ENCODE measurements around the gene SH3GLB1. TPM values are rescaled to one million over a fixed set of nuclear protein-coding genes. Genes with fewer than 3 reads are reported as not detected.

SH3GLB1 gene
- total and polyA plus RNA-seq, 2 of the 13 experiments (the other 11 are each of a cell fraction or from before 2014, with no cell fraction given) = 26.0 to 41.5 TPM

DNA sequence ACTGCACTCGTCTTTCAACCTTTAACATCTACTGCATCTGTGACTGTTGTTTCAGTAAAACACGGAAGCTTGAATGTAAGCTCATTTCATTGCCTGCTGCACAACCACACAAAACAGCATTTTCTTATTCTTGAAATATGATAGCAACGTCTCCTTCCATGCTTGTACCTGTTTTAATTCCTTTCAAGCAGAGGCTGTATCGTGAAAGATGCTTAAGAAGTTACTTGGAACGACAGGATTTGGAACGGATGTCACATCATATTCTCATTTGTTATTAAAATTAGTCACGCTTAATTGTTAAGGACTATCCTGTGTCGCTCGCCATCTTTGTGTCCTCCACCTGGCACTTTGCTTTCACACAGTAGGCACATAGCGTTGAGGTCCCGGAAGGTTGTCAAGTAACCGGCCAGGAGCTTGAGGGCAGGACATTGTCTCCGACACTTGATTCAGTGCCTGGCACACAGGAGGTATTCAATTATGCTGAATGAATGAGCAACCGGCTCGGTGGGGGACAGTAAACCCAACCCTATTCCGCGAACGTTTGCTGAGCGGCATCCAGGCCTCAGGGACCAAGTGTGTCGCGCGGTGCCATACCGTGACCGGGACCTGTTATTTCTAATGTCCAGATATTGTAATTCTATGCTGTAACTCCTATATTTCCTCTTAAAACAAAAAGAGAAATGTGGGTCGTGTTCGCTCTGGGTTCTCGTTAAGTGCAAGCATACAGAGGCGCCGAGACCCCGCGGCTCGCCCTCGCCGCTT, 499 bp upstream of the SH3GLB1 start (continued):
- TF ChIP-seq ATRX (CRISPR knock-in tag; IDR thresholded peaks at IDR 0.05; ENCODE audit: borderline replicate concordance) = no peak
- 0 out of 2 replicates have a peak, but pooled peaks have one; percentile 16 for TF ChIP-seq YEATS2 (CRISPR knock-in tag; IDR thresholded peaks at IDR 0.05; ENCODE audit: borderline replicate concordance)
- peak; percentile 1; the same call in 1 of the 2 replicates for TF ChIP-seq MXD4 (CRISPR knock-in tag; IDR thresholded peaks at IDR 0.05)
- TF ChIP-seq ZNF33A (CRISPR knock-in tag; IDR thresholded peaks at IDR 0.05; ENCODE audit: borderline replicate concordance) = peak; percentile 22; the same call in 1 of the 2 replicates
- TF ChIP-seq BRD4 (CRISPR knock-in tag; IDR thresholded peaks at IDR 0.05) = 0 out of 2 replicates have a peak, but pooled peaks have one; percentile 15
- TF ChIP-seq, protein P1, sequence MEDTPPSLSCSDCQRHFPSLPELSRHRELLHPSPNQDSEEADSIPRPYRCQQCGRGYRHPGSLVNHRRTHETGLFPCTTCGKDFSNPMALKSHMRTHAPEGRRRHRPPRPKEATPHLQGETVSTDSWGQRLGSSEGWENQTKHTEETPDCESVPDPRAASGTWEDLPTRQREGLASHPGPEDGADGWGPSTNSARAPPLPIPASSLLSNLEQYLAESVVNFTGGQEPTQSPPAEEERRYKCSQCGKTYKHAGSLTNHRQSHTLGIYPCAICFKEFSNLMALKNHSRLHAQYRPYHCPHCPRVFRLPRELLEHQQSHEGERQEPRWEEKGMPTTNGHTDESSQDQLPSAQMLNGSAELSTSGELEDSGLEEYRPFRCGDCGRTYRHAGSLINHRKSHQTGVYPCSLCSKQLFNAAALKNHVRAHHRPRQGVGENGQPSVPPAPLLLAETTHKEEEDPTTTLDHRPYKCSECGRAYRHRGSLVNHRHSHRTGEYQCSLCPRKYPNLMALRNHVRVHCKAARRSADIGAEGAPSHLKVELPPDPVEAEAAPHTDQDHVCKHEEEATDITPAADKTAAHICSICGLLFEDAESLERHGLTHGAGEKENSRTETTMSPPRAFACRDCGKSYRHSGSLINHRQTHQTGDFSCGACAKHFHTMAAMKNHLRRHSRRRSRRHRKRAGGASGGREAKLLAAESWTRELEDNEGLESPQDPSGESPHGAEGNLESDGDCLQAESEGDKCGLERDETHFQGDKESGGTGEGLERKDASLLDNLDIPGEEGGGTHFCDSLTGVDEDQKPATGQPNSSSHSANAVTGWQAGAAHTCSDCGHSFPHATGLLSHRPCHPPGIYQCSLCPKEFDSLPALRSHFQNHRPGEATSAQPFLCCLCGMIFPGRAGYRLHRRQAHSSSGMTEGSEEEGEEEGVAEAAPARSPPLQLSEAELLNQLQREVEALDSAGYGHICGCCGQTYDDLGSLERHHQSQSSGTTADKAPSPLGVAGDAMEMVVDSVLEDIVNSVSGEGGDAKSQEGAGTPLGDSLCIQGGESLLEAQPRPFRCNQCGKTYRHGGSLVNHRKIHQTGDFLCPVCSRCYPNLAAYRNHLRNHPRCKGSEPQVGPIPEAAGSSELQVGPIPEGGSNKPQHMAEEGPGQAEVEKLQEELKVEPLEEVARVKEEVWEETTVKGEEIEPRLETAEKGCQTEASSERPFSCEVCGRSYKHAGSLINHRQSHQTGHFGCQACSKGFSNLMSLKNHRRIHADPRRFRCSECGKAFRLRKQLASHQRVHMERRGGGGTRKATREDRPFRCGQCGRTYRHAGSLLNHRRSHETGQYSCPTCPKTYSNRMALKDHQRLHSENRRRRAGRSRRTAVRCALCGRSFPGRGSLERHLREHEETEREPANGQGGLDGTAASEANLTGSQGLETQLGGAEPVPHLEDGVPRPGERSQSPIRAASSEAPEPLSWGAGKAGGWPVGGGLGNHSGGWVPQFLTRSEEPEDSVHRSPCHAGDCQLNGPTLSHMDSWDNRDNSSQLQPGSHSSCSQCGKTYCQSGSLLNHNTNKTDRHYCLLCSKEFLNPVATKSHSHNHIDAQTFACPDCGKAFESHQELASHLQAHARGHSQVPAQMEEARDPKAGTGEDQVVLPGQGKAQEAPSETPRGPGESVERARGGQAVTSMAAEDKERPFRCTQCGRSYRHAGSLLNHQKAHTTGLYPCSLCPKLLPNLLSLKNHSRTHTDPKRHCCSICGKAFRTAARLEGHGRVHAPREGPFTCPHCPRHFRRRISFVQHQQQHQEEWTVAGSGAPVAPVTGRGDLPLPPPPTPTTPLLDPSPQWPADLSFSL (CRISPR knock-in tag; IDR thresholded peaks at IDR 0.05) = peak; percentile 55; the same call in 1 of the 2 replicates
- peak; percentile 61 for TF ChIP-seq ZNF292 (CRISPR knock-in tag; IDR thresholded peaks at IDR 0.05; ENCODE audit: borderline replicate concordance, low read depth)
- no peak for TF ChIP-seq JUND (CRISPR knock-in tag; IDR thresholded peaks at IDR 0.05)
- TF ChIP-seq SATB2 (CRISPR knock-in tag; IDR thresholded peaks at IDR 0.05) = no peak
- TF ChIP-seq EED (CRISPR knock-in tag; IDR thresholded peaks at IDR 0.05) = no peak
- peak; percentile 14; the same call in 1 of the 2 replicates for TF ChIP-seq ARNTL (CRISPR knock-in tag; IDR thresholded peaks at IDR 0.05)
- no peak for TF ChIP-seq ARID2 (CRISPR knock-in tag; IDR thresholded peaks at IDR 0.05; ENCODE audit: borderline replicate concordance)
- TF ChIP-seq RBFOX2 (IDR thresholded peaks at IDR 0.05; ENCODE audit: low read depth, low read length) = no peak
- TF ChIP-seq ZNF317 (CRISPR knock-in tag; IDR thresholded peaks at IDR 0.05) = no peak
- TF ChIP-seq, protein P2, sequence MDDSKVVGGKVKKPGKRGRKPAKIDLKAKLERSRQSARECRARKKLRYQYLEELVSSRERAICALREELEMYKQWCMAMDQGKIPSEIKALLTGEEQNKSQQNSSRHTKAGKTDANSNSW (CRISPR knock-in tag; IDR thresholded peaks at IDR 0.05; ENCODE audit: borderline replicate concordance) = 0 out of 2 replicates have a peak, but pooled peaks have one; percentile 72
- TF ChIP-seq, protein P3, sequence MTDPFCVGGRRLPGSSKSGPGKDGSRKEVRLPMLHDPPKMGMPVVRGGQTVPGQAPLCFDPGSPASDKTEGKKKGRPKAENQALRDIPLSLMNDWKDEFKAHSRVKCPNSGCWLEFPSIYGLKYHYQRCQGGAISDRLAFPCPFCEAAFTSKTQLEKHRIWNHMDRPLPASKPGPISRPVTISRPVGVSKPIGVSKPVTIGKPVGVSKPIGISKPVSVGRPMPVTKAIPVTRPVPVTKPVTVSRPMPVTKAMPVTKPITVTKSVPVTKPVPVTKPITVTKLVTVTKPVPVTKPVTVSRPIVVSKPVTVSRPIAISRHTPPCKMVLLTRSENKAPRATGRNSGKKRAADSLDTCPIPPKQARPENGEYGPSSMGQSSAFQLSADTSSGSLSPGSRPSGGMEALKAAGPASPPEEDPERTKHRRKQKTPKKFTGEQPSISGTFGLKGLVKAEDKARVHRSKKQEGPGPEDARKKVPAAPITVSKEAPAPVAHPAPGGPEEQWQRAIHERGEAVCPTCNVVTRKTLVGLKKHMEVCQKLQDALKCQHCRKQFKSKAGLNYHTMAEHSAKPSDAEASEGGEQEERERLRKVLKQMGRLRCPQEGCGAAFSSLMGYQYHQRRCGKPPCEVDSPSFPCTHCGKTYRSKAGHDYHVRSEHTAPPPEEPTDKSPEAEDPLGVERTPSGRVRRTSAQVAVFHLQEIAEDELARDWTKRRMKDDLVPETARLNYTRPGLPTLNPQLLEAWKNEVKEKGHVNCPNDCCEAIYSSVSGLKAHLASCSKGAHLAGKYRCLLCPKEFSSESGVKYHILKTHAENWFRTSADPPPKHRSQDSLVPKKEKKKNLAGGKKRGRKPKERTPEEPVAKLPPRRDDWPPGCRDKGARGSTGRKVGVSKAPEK (CRISPR knock-in tag; IDR thresholded peaks at IDR 0.05; ENCODE audit: borderline replicate concordance) = peak; percentile 40; the same call in 1 of the 2 replicates
- no peak for TF ChIP-seq EP300 (IDR thresholded peaks at IDR 0.05; ENCODE audit: low read depth in 2 of 2, low read length in 2 of 2)
- no peak for TF ChIP-seq EP300 (CRISPR knock-in tag; IDR thresholded peaks at IDR 0.05; ENCODE audit: borderline replicate concordance)
- TF ChIP-seq PTBP1 (IDR thresholded peaks at IDR 0.05; ENCODE audit: low read depth, low read length, poor library complexity, severe bottlenecking) = no peak
- no peak; the same call in 1 of the 2 replicates for TF ChIP-seq ZNF775 (CRISPR knock-in tag; IDR thresholded peaks at IDR 0.05; ENCODE audit: borderline replicate concordance)
